GM10847 (cell line): ENCODE results near the gene SLC25A13.

Source experiments
- POLR2A ChIP-seq: IDR thresholded peaks from 2 replicates; pipeline ENCODE4 v1.6.1; 2011; ENCODE audit not compliant: insufficient read length; ENCODE audit errors: extremely low read depth

SLC25A13 gene

GRCh38 chr7:96127746-96128145 is 194.2 kb downstream of the SLC25A13 start:
- TF ChIP-seq POLR2A = no peak

GRCh38 chr7:96126382-96126781 is 195.5 kb downstream of the SLC25A13 start:
- no peak for TF ChIP-seq POLR2A

GRCh38 chr7:96122746-96123145 is 199.2 kb downstream of the SLC25A13 start:
- TF ChIP-seq POLR2A = no peak

GRCh38 chr7:96121752-96122151 is 200.1 kb downstream of the SLC25A13 start:
- TF ChIP-seq POLR2A = no peak

GRCh38 chr7:96120445-96121225 is 201.3 kb downstream of the SLC25A13 start:
- no peak for TF ChIP-seq POLR2A

- TF ChIP-seq POLR2A = no peak
Observed at GRCh38 chr7:96118449-96119001, 203.4 kb downstream of the SLC25A13 start.

- no peak for TF ChIP-seq POLR2A
Observed at GRCh38 chr7:96116173-96116572, 205.7 kb downstream of the SLC25A13 start.

GRCh38 chr7:96114190-96114589 is 207.7 kb downstream of the SLC25A13 start:
- TF ChIP-seq POLR2A = no peak

GRCh38 chr7:96111405-96111804 is 210.5 kb downstream of the SLC25A13 start:
- TF ChIP-seq POLR2A = no peak

GRCh38 chr7:96104984-96105383 is 216.9 kb downstream of the SLC25A13 start:
- no peak for TF ChIP-seq POLR2A

- no peak for TF ChIP-seq POLR2A
Observed at GRCh38 chr7:96102096-96102811, 219.6 kb downstream of the SLC25A13 start.

GRCh38 chr7:96100737-96101136 is 221.2 kb downstream of the SLC25A13 start:
- TF ChIP-seq POLR2A = no peak

- no peak for TF ChIP-seq POLR2A
Observed at GRCh38 chr7:96097835-96098234, 224.1 kb downstream of the SLC25A13 start.

- no peak for TF ChIP-seq POLR2A
Observed at GRCh38 chr7:96093435-96093834, 228.5 kb downstream of the SLC25A13 start.

GRCh38 chr7:96090756-96091155 is 231.1 kb downstream of the SLC25A13 start:
- TF ChIP-seq POLR2A = no peak

- TF ChIP-seq POLR2A = no peak
Observed at GRCh38 chr7:96089511-96089910, 232.4 kb downstream of the SLC25A13 start.
